SU-DHL-6 (cell line): Measurements from ENCODE around the gene SIL1.

Source experiments
- CTCF ChIP-seq: fragments of 200-600 bp; sonication (generic); IDR thresholded peaks from one replicate; pipeline ENCODE4 v1.5.1; 2017; ENCODE audit warnings: antibody characterized with exemption, mild to moderate bottlenecking, low read length, moderate library complexity; ENCODE audit not compliant: insufficient read depth, poor library complexity, severe bottlenecking
- EZH2phosphoT487 ChIP-seq: fragments of 200-600 bp; sonication (generic), shearing (Covaris generic); conservative IDR thresholded peaks from 2 replicates; pipeline ENCODE4 v1.6.1; 2018; ENCODE audit warnings: mild to moderate bottlenecking, antibody characterized with exemption, low read length, moderate library complexity, mixed read lengths

GRCh38 chr5:139149477-139150199 lies 48.5 kb downstream of the SIL1 start:
- TF ChIP-seq CTCF = no peak
- no peak for TF ChIP-seq EZH2phosphoT487
